Measurements from ENCODE around the gene CYP19A1. TPM values are rescaled to one million over a fixed set of nuclear protein-coding genes. Genes with fewer than 3 reads are reported as not detected.
"Not testable (repeated sequence)": the region's sequence is repeated elsewhere in the genome, so short reads cannot be mapped to it uniquely, and the experiment has no call there.

Gene CYP19A1
- total RNA-seq, 1 donor, result not detected

GRCh38 chr15:51189669-51190385 is 148.6 kb downstream of the CYP19A1 start:
- no peak overlapping the region for H3K4me3 ChIP-seq (ENCODE audit: low read depth, low read length)
- DNase-seq (ENCODE audit: low read depth), result no peak

GRCh38 chr15:51188791-51189190 is 149.6 kb downstream of the CYP19A1 start:
- not testable (repeated sequence) for DNase-seq (ENCODE audit: low read depth); H3K4me3 ChIP-seq (ENCODE audit: low read depth, low read length)

More at GRCh38 chr15:51189669-51190385, 148.6 kb downstream of the CYP19A1 start:
- TF ChIP-seq, protein P1, sequence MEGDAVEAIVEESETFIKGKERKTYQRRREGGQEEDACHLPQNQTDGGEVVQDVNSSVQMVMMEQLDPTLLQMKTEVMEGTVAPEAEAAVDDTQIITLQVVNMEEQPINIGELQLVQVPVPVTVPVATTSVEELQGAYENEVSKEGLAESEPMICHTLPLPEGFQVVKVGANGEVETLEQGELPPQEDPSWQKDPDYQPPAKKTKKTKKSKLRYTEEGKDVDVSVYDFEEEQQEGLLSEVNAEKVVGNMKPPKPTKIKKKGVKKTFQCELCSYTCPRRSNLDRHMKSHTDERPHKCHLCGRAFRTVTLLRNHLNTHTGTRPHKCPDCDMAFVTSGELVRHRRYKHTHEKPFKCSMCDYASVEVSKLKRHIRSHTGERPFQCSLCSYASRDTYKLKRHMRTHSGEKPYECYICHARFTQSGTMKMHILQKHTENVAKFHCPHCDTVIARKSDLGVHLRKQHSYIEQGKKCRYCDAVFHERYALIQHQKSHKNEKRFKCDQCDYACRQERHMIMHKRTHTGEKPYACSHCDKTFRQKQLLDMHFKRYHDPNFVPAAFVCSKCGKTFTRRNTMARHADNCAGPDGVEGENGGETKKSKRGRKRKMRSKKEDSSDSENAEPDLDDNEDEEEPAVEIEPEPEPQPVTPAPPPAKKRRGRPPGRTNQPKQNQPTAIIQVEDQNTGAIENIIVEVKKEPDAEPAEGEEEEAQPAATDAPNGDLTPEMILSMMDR (IDR thresholded peaks at IDR 0.05; ENCODE audit: insufficient read depth, low read depth, low read length), result no peak

DNA sequence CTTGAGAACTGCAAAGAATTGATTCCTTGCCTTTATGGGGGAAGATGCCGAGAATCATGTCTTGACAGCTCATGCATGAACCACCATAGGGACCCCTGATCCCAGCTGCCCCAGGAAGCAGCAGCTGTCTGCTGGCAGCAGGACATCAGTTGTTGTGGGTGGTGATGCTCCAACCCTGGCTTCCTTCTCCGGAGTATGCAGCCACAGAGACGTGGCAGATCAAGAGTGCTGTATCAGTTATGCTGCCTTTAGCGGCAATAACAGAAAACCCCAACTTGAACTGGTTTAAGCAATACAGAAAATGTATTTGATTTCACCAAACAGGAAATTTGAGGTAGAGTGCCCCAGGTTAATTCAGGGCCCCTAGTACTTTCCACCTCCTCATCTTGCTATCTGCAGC is 151.5 kb downstream of the CYP19A1 start:
- TF ChIP-seq, protein P1 (IDR thresholded peaks at IDR 0.05; ENCODE audit: insufficient read depth, low read depth, low read length), result no peak
- DNase-seq (ENCODE audit: low read depth), result no peak

DNA sequence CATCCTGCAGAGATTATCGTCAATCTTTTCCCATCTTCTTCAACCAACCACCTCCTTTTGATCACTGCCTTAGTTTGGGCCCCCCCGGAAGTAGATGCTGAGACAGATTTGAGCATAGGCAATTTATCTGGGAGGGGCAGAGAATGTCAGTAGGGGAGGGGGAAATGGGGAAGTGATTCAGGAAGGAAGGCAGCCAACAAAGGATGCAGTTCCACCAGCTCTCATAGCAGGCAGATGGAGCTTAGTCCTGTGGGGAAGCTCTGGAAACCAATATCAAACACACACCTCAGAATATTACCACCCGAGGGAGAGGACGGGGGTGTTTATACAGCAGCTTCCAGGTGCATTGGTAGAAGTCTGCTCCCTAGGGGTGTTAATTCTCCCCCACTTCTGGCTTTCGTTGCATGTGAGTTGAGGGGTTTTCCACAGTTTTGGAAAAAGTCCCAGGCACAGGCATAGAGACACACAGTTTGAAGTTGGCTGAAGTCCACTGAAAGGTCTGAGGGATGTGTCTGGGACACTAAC is 152.2 kb downstream of the CYP19A1 start:
- DNase-seq (ENCODE audit: low read depth), result no peak
- no peak overlapping the region for H3K4me3 ChIP-seq (ENCODE audit: low read depth, low read length)
- TF ChIP-seq, protein P1 (IDR thresholded peaks at IDR 0.05; ENCODE audit: insufficient read depth, low read depth, low read length), result no peak

More for the DNA sequence above, 151.5 kb downstream of the CYP19A1 start:
- H3K4me3 ChIP-seq (ENCODE audit: low read depth, low read length), result no peak overlapping the region

GRCh38 chr15:51185213-51186159 is 152.9 kb downstream of the CYP19A1 start:
- TF ChIP-seq, protein P1 (IDR thresholded peaks at IDR 0.05; ENCODE audit: insufficient read depth, low read depth, low read length), result no peak
- DNase-seq (ENCODE audit: low read depth), result no peak
- H3K4me3 ChIP-seq (ENCODE audit: low read depth, low read length), result no peak overlapping the region

GRCh38 chr15:51184627-51185026 is 153.8 kb downstream of the CYP19A1 start:
- TF ChIP-seq, protein P1 (IDR thresholded peaks at IDR 0.05; ENCODE audit: insufficient read depth, low read depth, low read length), result no peak
- no peak overlapping the region for H3K4me3 ChIP-seq (ENCODE audit: low read depth, low read length)
- peak; percentile 36 for DNase-seq (ENCODE audit: low read depth)

DNA sequence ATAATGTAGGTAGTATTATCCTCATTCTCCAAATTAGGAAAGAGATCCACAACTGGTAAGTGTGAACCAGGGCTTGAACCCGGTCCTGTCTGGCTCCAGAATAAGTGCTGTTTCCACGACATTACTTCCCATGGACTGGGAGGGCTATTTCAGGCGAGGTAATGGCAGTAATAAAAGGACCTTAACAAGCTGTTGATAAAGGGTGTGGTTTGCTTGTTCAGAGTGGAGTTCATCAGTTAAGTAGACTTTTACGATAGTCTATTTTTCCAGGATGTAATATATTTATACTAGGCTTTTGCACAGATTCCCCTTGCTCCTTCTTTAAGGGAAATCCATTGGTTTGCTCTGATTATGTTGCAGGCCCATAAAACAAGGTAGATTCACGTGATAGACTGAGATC is 155.3 kb downstream of the CYP19A1 start:
- no peak overlapping the region for H3K4me3 ChIP-seq (ENCODE audit: low read depth, low read length)
- TF ChIP-seq, protein P1 (IDR thresholded peaks at IDR 0.05; ENCODE audit: insufficient read depth, low read depth, low read length), result no peak
- DNase-seq (ENCODE audit: low read depth), result no peak

Data from fibroblast of villous mesenchyme (primary cell).